HUES48 (cell line): ENCODE results near the gene POP4.

Experiments used
- H3K27ac ChIP-seq: one replicate; pipeline ENCODE4 v1.7.0; 2013; ENCODE audit warnings: low read depth, low read length, inconsistent platforms
- H3K27me3 ChIP-seq: 2 replicates; pipeline ENCODE4 v1.6.1; 2013; ENCODE audit warnings: mild to moderate bottlenecking, low read length; ENCODE audit not compliant: control insufficient read depth, insufficient read depth
- H3K36me3 ChIP-seq: 2 replicates; pipeline ENCODE4 v1.6.1; 2013; ENCODE audit warnings: low read length; ENCODE audit not compliant: control insufficient read depth, insufficient read depth
- H3K4me1 ChIP-seq: 2 replicates; pipeline ENCODE4 v1.6.1; 2013; ENCODE audit warnings: mild to moderate bottlenecking, low read length; ENCODE audit not compliant: control insufficient read depth, insufficient read depth
- H3K4me3 ChIP-seq: 2 replicates; pipeline ENCODE4 v1.5.1; 2013; ENCODE audit warnings: mild to moderate bottlenecking, low read depth, low read length
- H3K9ac ChIP-seq: 2 replicates; pipeline ENCODE4 v1.6.1; 2013; ENCODE audit warnings: mild to moderate bottlenecking, low read depth, low read length, moderate library complexity
- H3K9me3 ChIP-seq: 2 replicates; pipeline ENCODE4 v1.6.1; 2013; ENCODE audit warnings: low read length; ENCODE audit not compliant: control insufficient read depth, insufficient read depth

Gene POP4

DNA sequence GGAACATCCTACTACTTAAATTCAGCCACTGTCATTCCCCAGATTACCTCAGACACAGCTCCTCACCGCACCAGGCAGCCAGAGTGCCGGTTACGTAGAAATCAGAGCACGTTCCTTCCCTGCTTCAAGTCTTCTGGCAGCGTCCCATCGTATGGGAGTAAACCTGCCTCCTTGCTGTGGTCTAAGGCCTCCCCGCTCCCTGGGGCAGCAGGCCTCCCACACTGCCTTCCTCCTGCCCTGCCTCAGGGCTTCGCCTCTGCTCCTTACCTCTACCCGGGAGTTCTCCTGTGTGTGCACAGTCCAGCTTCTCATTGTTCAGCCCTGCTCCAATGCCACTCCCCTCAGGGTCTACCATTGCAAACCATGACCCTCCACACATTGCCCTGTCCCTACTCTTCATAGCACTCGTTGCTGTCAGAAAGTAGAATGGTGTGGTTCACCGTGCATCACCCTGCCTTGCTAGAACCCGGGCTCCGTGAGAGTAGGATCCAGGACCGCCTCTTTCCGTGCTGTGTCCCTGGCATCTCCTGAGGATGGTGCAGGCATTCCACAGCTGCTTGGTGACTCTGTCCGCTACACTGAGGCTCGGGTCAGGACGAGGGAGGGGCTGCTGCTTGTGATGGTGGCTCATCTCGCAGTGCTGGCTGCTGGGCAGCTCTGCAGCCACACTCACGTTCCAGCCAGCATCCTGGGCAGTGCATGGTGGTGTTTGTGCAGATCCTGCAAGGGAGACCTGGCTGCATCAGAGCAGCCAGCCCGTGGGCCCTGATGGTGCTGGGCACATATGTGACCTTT lies 6.9 kb downstream of the POP4 start:
- H3K9ac ChIP-seq = no peak overlapping the region
- H3K27me3 ChIP-seq = no peaks in the 10 kb centered on the region
- H3K27ac ChIP-seq = no peak overlapping the region
- H3K4me1 ChIP-seq = no peaks in the 10 kb centered on the region
- no peaks in the 10 kb centered on the region for H3K9me3 ChIP-seq
- H3K36me3 ChIP-seq = peaks cover 58% of the 10 kb centered on the region
- H3K4me3 ChIP-seq = no peak overlapping the region

DNA sequence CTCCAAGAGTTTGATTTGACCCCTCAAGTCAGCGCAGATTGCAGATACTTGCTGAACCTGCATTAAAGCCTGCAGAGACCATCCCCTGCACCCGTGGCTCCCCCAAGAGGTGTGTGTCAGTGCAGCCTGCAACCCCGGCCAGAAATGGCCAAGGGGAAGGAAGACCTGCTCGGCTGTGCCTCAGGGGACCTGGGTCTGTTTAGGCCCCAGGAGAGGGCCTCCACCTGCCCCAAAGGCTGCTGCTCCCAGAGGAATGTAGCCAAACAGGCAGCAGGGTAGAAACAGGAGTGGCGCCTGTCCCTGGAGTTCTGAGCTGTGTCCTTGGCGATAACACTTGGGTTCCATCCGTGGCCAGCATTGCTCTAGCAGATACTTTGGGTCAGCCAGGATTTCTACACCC lies 8.0 kb downstream of the POP4 start:
- Histone ChIP-seq H3K9ac (no peak overlapping the region), H3K9me3 (no peaks in the 10 kb centered on the region), H3K27me3 (no peaks in the 10 kb centered on the region), H3K36me3 (peaks cover 53% of the 10 kb centered on the region), H3K4me3 (no peak overlapping the region), H3K27ac (no peak overlapping the region), H3K4me1 (no peaks in the 10 kb centered on the region)

DNA sequence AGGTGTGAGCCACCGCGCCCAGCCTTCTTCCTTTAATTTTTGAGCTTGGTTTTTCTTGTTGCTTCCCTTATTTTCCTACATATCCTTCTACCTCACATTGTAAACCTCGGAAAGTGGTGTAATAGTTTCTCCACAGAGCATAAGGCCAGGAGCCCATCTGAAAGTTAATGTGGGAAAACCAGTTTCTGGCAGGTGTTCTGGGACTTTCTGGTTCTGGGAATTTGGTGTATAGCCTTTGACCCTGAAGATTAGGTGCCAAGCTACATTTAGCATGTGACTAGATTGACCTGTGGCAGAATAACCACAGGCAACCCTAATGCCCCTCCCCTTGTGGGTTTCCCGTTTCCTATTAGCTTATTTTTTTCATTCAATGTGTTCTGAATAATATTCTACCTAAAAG lies 8.7 kb downstream of the POP4 start:
- peaks cover 49% of the 10 kb centered on the region for H3K36me3 ChIP-seq
- H3K9me3 ChIP-seq = no peaks in the 10 kb centered on the region
- no peaks in the 10 kb centered on the region for H3K27me3 ChIP-seq
- no peak overlapping the region for H3K9ac ChIP-seq
- no peak overlapping the region for H3K27ac ChIP-seq
- no peaks in the 10 kb centered on the region for H3K4me1 ChIP-seq
- no peak overlapping the region for H3K4me3 ChIP-seq

DNA sequence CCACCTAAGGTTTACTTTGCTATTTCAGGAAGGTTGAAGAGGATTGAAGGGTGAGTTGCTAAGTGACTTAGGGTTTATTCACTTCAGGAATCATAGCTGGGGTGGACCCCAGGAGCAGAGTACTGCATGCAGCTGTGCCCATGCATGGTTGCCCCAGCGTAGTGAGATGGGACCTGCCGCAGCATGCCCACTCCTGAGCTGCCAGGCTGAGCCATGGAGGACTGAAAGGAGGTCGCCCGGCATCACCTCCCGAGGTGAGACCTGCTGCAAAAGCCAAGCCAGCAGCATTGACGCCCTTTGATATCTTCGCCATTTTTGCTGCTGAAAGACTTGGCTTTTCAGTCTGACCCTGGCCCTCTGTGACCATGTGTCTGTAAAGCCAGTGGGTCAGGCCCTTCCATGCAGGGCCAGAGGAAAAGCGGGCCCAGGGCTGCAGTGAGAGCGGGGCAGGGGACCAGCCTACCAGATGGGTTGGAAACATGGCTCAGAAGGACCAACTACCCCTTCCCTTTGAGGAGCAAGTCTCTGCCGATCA lies 9.9 kb downstream of the POP4 start:
- Histone ChIP-seq H3K36me3 (peaks cover 49% of the 10 kb centered on the region), H3K4me1 (no peaks in the 10 kb centered on the region), H3K9me3 (no peaks in the 10 kb centered on the region), H3K27me3 (no peaks in the 10 kb centered on the region), H3K27ac (no peak overlapping the region), H3K4me3 (no peak overlapping the region), H3K9ac (no peak overlapping the region)

DNA sequence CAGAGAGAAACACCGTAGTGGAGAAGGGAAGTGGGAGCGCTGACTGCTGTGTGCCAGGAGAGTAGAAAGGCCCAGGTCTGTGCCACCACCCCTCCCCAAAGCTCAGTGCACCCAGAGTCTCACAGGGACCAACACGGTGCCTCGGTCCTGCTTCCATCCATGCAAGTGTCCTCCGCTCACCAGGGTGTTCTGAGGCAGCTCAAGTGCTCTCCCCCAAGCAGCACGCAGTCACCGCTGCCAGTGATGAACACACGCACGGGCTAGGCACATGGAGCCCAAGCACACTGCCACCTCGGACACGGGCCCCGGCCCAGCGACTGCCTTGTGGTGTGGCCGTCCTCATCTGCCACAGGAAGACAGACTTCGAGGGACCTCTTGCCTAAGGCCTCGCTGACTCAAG lies 10.5 kb downstream of the POP4 start:
- no peak overlapping the region for H3K27ac ChIP-seq
- no peaks in the 10 kb centered on the region for H3K4me1 ChIP-seq
- H3K27me3 ChIP-seq = no peaks in the 10 kb centered on the region
- no peaks in the 10 kb centered on the region for H3K9me3 ChIP-seq
- H3K9ac ChIP-seq = no peak overlapping the region
- H3K36me3 ChIP-seq = peaks cover 47% of the 10 kb centered on the region
- H3K4me3 ChIP-seq = no peak overlapping the region

DNA sequence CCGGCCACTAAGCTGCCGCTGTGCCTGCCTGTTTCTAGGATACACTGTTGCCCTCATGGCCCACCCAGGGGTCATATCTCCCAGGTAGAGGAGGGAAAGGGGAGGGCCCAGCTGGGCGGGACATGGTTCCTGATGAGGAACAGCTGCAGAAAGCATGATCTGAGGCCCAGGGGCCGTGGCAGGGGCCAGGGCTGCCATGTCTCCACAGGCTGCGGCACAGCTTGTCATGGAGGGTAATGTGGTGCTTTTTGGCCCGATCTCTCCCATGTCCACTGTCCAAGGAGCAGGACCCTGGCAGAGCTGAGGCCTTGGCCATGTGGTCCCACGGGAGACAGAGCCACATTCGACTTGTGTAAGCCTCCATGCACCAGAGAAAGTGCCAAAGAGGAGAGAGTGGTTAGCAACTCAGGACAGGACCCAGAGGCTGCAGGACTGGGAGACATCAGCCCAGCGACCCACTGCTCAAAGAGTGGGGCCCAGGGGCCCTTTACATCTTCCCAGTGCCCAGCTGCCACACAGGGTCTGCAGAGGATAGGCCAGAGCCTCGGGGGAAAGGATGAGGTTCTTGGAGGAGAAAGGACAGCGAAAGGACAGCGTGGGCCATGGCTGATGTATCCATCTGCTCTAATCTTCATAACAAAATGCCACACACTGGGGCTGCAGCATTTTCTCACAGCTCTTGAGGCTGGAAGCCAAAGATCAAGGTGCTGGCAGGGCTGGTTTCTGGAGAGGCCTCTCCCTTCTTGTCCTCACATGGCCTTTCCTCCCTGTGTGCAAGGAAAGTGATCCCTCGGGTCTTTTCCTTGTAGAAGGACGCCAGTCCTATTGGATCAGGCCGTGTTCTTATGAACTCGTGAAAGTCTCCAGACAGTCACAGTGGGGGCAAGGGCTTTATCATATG lies 11.5 kb downstream of the POP4 start:
- no peaks in the 10 kb centered on the region for H3K27me3 ChIP-seq
- H3K9me3 ChIP-seq = no peaks in the 10 kb centered on the region

DNA sequence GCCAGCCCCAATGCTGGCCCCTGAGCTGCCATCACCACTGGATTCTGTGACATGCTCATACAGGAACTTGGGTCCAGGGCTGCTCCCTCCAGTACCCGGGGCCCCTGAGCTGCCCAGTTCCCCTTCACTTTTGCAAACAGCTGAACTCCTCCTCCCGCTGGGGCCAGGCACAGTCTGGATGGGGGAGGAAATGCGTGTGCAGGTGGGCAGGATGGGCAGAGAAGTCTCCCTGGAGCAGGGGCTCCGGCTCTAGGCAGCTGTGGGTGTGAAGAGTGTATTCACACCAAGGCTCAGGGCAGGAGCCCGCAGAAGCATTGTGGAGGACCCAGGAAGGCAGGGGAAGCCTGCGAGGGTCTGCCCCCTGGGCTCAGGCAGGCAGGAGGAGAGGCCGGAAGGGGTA lies 12.4 kb downstream of the POP4 start:
- H3K4me3 ChIP-seq = no peak overlapping the region
- H3K4me1 ChIP-seq = no peaks in the 10 kb centered on the region
- no peak overlapping the region for H3K27ac ChIP-seq
- H3K36me3 ChIP-seq = peaks cover 28% of the 10 kb centered on the region
- H3K27me3 ChIP-seq = no peaks in the 10 kb centered on the region
- H3K9ac ChIP-seq = no peak overlapping the region
- H3K9me3 ChIP-seq = no peaks in the 10 kb centered on the region

More for the DNA sequence above, 11.5 kb downstream of the POP4 start:
- H3K27ac ChIP-seq = no peak overlapping the region
- H3K36me3 ChIP-seq = peaks cover 36% of the 10 kb centered on the region
- H3K4me3 ChIP-seq = no peak overlapping the region
- no peaks in the 10 kb centered on the region for H3K4me1 ChIP-seq
- H3K9ac ChIP-seq = no peak overlapping the region

DNA sequence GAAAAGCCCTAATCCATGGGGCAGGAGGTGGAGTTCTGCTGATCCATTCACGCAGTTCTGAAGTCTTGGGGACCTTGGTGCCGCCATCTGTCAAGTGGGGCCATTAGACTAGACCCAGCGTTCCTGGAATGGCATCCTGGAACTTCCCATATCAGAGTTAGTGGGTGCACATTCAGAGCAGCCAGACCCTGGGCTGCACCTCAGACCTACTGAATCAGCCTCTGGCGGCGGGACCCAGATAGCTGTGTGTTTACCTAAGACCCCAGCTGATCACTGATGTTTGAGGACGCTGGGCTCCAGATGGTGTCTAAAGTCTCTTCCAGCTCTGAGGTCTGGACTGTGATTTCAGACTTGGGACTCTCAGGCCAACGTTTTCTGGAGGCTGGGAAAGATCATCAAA lies 12.8 kb downstream of the POP4 start:
- peaks cover 24% of the 10 kb centered on the region for H3K36me3 ChIP-seq
- no peak overlapping the region for H3K9ac ChIP-seq
- H3K27ac ChIP-seq = no peak overlapping the region
- H3K4me3 ChIP-seq = no peak overlapping the region
- H3K4me1 ChIP-seq = no peaks in the 10 kb centered on the region
- H3K27me3 ChIP-seq = no peaks in the 10 kb centered on the region
- no peaks in the 10 kb centered on the region for H3K9me3 ChIP-seq

DNA sequence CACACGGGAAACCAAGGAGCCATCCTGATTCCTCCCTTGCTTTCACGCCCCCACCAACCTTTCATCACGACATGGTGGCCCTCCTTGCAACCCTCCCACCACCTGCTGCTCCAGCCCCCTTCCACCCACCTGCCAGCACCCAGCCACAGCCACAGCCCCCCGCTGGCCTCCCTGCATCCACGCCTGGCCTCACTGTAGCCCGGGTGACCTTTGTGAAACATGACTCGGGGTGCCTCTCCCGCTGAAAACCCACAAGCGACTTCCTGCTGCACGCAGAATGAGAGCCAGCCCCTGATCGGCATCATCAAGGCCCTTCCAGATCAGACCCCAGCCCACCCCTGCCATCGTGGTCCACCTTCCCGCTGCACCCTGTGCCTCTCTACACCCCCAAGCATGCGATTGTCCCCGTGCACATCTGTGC lies 14.9 kb downstream of the POP4 start:
- Histone ChIP-seq H3K27ac (no peak overlapping the region), H3K36me3 (peaks cover 7% of the 10 kb centered on the region; the same call in 1 of the 2 replicates), H3K9ac (no peak overlapping the region), H3K4me1 (no peaks in the 10 kb centered on the region), H3K4me3 (no peak overlapping the region), H3K27me3 (no peaks in the 10 kb centered on the region), H3K9me3 (no peaks in the 10 kb centered on the region)

DNA sequence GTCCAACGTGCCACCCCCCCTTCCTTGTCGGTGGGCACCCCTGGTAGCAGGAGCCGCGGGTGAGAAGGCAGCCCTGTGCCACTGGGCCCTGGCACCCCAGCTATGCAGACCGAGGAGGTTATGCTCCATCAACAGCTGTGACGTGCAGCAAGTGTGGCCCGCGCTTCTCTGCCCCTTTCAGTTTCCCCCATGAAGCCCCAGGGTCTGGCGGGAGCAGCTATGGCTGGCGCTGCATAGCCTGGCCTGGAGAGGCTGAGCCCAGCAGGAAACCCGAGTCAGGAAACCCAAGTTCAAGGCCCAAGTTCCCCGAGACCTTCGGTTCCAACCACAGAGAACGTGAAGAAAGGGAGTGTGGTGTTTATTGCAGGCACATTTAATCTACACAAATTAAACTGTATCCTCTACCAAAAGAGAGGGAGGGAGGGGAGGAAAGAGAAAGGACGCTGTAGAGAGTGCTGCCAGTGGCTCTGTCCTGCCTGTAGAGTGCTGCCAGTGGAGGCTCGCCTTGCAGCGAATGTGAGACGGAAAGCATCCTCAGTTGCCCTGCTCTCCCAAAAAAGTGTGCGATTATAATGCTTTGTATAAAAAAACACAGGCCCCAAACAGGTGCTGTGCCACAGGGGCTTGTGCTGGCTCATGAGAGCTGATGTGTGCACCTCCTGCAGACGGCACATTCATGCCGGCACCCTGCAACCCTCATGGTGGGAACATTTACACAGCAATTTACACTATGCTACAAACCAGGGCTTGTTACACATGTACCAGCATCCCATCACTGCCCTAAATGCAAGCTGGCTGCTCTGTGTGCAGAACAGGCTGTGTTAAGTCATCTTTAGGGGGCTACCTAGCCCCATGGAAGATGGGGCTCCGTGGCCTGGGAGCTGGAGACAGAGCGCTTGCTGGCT lies 16.3 kb downstream of the POP4 start:
- H3K9ac ChIP-seq = no peak overlapping the region
- H3K4me3 ChIP-seq = no peak overlapping the region
- no peaks in the 10 kb centered on the region for H3K36me3 ChIP-seq
- H3K9me3 ChIP-seq = no peaks in the 10 kb centered on the region
- no peaks in the 10 kb centered on the region for H3K27me3 ChIP-seq
- H3K27ac ChIP-seq = no peak overlapping the region
- no peaks in the 10 kb centered on the region for H3K4me1 ChIP-seq
